8988T (cell line): ENCODE results near the gene KLHL7.
"Not testable (repeated sequence)": the region's sequence is repeated elsewhere in the genome, so short reads cannot be mapped to it uniquely, and the experiment has no call there.

Experiments used
- DNase-seq: peaks from one replicate; pipeline ENCODE4 v3.0.0; 2011

Gene KLHL7

DNA sequence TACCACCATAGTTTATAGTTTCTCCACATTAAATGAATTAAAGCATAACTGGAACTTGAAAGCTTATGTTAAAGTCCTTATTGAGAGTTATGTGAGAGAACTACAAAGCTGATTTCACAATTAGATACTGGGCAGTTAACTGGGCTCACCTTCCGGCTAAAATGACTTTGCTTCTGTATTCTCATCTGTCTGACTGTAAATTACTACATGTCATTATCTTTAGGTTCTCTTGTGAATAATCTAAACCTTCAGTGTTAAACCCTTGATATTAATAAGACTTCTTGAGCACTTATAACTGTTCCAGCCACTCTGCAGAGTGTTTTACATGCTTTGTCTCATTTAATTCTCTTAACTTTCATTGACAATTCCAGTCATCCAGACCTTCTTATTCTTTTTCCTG lies 3.9 kb downstream of the KLHL7 start:
- DNase-seq: no peak

GRCh38 chr7:23114896-23115295 lies 9.3 kb downstream of the KLHL7 start:
- no peak for DNase-seq

GRCh38 chr7:23115991-23116390 lies 10.4 kb downstream of the KLHL7 start:
- DNase-seq: no peak

DNA sequence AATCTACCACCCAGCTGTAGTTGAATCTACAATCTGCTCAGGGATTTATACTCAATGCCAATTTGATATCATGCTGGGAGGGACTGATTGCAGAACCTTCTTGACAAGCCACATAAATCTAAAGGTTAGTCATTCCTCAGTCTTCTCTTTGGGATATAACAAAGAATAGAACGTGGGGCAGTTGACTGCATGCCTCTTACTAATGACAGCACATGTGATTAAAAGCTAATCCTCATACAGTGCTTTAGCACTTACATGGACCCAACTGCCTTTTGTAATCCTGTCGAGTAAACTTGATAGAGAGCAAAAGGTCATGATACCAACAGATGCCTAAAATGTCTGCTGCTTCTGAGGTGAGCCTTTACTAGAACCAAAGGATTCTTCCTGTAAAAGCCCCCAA lies 12.3 kb downstream of the KLHL7 start:
- no peak for DNase-seq

GRCh38 chr7:23120106-23120505 lies 14.5 kb downstream of the KLHL7 start:
- DNase-seq: no peak

DNA sequence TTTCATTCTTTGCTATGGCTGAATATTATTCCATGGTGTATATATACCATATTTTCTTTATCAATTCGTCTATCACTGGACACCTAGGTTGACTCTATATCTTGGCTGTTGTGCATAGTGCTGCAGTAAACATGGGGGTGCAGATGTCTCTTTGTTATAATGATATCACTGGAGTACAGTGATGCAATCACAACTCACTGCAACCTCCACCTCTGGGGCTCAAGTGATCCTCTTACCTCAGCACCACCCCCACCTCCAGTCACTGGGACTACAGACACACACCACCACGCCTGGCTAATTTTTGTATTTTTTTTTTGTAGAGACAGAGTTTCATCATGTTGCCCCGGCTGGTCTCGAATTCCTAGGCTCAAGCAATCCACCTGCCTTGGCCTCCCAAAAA lies 15.6 kb downstream of the KLHL7 start:
- no peak for DNase-seq

DNA sequence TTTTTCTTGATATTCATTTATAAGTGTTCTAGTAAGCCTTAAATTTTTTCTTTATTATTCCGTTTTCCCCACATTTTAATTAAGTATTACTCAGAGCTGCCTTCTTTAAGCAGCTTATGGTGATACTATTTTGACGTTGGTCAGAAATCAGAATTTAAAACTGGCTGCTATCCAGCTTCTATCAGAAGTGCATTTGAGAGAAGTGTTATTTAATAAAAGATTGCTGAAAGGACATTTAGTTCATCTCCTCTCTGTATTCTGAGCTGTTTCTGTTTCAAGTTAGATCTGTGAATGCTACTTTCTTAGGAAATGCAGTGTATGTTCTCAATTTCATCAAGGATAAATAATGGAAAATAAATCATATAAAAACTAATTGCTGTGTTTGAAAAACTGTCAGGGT lies 17.4 kb downstream of the KLHL7 start:
- no peak for DNase-seq

DNA sequence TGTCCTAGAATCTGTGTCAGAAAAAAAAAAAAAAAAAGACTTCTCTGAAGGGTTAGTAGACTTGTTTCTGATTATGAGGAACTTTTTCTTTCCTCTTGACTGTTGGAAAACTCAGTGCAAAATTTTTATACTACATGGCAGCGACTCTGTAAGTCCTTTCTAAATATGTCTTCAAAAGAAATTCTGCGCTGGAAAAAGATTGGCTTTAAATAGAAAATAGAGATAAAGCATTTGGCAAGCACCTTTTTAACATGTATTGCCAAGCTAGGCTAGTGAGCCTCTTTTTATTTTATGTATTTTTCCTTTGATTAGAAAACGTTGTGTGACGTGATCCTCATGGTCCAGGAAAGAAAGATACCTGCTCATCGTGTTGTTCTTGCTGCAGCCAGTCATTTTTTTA lies 17.9 kb downstream of the KLHL7 start:
- no peak for DNase-seq

DNA sequence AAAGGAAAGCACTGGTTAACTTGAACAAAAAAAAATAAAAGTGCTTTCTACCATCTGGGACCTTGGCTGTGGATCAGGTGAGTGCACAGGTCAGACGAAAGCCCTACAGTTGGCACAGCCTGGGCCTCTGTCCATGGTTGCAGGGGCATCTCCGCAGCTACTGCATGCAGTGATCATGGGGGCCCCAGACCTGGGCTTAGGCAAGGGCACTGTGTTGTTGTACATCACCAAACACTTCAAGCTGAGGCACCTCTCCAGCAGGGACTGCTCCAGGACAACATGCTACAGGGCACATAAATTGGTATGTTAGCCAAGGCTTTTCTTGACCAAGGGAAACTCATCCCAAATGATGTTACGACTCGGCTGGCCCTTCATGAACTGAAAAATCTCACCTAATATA lies 23.5 kb downstream of the KLHL7 start:
- no peak for DNase-seq

DNA sequence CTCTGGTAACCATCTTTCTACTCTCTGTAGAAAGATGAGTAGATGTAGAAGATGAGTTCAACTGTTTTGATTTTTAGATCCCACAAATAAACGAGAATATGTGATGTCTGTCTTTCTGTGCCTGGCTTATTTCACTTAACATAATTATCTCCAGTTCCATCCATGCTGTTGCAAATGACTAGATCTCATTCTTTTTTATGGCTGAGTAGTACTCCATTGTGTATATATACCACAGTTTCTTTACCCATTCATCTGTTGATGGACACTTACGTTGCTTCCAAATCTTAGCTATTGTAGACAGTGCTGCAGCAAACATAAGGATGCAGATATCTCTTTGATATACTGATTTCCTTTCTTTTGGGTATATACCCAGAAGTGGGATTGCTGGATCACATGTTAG lies 26.2 kb downstream of the KLHL7 start:
- not testable (repeated sequence) for DNase-seq

DNA sequence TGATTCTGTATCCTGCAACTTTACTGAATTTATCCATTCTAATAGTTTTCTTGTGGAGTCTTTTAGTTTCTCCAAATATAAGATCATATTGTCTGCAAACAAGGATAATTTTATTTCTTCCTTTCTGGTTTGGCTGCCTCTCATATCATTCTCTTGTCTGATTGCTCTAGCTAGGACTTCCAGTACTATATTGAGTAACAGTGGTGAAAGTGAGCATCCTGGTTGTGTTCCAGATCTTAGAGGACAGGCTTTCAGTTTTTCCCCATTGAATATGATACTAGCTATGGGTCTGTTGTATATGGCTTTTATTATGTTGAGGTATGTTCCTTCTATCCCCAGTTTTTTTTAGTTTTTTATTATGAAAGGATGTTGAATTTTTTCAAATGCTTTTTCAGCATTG lies 28.2 kb downstream of the KLHL7 start:
- DNase-seq: no peak

GRCh38 chr7:23135755-23136154 lies 30.2 kb downstream of the KLHL7 start:
- DNase-seq: no peak

GRCh38 chr7:23136216-23136615 lies 30.6 kb downstream of the KLHL7 start:
- no peak for DNase-seq

DNA sequence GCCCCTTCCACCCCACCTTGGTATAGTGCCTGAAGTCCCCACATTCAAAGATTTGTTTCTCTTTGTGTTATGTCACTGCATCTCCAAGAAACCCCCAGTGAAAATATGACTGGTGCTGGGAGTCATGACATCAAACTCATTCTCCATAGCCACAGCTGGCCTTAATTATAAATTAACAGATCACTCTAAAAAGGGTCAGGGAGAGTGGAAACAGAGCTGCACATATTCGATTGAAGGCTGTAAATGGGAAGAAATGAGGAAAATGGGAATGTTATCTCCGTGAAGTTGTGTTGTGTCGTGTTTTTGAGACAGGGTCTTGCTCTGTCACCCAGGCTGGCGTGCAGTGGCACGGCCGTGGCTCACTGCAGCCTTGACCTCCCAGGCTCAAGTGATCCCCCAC lies 52.1 kb downstream of the KLHL7 start:
- DNase-seq: no peak

GRCh38 chr7:23158546-23158945 lies 53.0 kb downstream of the KLHL7 start:
- DNase-seq: no peak

DNA sequence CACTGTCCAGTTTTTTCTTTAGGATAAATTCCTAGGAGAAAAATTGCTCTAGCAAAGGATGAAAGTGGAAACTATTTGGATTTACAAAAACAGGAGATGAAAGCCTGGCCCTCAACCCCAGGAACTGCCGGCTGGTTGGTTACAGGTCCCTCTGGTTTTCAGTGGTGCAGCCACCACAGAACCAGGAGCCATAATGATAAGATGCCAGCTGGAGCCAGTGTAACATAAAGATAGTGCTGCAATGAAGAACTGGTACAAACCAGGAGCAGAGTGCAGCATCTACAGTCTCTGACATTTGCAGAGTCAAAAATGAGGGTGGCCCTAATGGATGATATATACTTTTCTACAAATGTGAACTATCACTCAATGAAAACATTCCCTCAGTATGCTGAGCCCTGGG lies 55.9 kb downstream of the KLHL7 start:
- no peak for DNase-seq

- no peak for DNase-seq
Observed at GRCh38 chr7:23164846-23165245, 59.3 kb downstream of the KLHL7 start.

- DNase-seq: no peak
Observed at GRCh38 chr7:23165316-23165715, 59.7 kb downstream of the KLHL7 start.

- no peak for DNase-seq
Observed at GRCh38 chr7:23167691-23168090, 62.1 kb downstream of the KLHL7 start.

- no peak for DNase-seq
Observed at GRCh38 chr7:23168111-23168885, 62.7 kb downstream of the KLHL7 start.

- no peak for DNase-seq
Observed at GRCh38 chr7:23175938-23176337, 70.4 kb downstream of the KLHL7 start.

- DNase-seq: peak; percentile 48
Observed at GRCh38 chr7:23181684-23182553, 76.3 kb downstream of the KLHL7 start, which contains the start of gene NUP42. Gene NUP42 (plus strand): TSS chr7:23182048. CDS start chr7:23182086, 38 bp downstream.

GRCh38 chr7:23183279-23184012 lies 77.9 kb downstream of the KLHL7 start:
- no peak for DNase-seq

GRCh38 chr7:23184291-23184690 lies 78.7 kb downstream of the KLHL7 start:
- no peak for DNase-seq
